Activated gamma-delta T cell (primary cell): ENCODE results near the gene PHKA2.
"Not testable (repeated sequence)": the region's sequence is repeated elsewhere in the genome, so short reads cannot be mapped to it uniquely, and the experiment has no call there.

Experiments used
- DNase-seq: peaks from one replicate; lab custom pipeline; 2025; lab: John Stamatoyannopoulos, UW
- total RNA-seq, 2 donors: gene quantifications; one replicate each; lab custom pipeline; 2026; lab: John Stamatoyannopoulos, UW

PHKA2 gene, protein sequence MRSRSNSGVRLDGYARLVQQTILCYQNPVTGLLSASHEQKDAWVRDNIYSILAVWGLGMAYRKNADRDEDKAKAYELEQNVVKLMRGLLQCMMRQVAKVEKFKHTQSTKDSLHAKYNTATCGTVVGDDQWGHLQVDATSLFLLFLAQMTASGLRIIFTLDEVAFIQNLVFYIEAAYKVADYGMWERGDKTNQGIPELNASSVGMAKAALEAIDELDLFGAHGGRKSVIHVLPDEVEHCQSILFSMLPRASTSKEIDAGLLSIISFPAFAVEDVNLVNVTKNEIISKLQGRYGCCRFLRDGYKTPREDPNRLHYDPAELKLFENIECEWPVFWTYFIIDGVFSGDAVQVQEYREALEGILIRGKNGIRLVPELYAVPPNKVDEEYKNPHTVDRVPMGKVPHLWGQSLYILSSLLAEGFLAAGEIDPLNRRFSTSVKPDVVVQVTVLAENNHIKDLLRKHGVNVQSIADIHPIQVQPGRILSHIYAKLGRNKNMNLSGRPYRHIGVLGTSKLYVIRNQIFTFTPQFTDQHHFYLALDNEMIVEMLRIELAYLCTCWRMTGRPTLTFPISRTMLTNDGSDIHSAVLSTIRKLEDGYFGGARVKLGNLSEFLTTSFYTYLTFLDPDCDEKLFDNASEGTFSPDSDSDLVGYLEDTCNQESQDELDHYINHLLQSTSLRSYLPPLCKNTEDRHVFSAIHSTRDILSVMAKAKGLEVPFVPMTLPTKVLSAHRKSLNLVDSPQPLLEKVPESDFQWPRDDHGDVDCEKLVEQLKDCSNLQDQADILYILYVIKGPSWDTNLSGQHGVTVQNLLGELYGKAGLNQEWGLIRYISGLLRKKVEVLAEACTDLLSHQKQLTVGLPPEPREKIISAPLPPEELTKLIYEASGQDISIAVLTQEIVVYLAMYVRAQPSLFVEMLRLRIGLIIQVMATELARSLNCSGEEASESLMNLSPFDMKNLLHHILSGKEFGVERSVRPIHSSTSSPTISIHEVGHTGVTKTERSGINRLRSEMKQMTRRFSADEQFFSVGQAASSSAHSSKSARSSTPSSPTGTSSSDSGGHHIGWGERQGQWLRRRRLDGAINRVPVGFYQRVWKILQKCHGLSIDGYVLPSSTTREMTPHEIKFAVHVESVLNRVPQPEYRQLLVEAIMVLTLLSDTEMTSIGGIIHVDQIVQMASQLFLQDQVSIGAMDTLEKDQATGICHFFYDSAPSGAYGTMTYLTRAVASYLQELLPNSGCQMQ
- 67.6 to 72.2 reads per million in 2 donors for total RNA-seq

DNA sequence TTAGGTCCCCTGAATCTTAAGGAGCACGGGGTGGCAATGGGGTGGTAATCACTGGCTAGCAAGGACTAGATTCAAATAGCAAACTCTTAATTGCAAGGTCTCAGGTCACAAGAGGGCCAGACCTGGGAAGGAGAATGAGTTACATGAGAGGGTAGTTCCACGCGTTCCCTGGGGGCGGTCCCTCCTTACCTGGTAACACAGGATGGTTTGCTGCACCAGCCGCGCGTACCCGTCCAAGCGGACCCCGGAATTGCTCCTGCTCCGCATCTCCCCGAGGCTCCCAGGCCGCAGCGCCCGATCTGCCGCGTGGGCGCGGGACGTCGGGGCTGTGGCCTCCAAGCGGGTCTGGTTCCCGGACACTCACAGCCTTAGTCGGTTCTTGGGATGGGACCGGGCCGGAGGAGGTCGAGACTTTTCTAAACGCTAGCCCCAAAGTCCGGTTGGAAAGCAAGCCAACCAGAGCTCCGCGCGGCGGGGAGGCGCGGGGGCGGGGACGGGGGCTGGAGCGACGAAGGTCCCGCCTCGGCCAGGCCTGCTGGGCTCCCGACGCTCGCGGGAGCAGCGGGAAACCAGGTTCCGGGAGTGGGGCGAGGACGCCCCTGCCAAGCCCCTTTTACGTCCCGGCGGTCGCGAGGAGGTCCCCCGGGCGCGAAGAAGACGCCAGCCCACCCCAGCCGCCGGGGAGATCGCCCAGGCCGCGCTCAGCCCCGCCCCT, at the start of gene PHKA2:
PHKA2 (minus strand) TSS at position 449 of the 715 bp plus-strand sequence; CDS start at position 267, 182 bp downstream.
- peak; percentile 26 for DNase-seq

DNA sequence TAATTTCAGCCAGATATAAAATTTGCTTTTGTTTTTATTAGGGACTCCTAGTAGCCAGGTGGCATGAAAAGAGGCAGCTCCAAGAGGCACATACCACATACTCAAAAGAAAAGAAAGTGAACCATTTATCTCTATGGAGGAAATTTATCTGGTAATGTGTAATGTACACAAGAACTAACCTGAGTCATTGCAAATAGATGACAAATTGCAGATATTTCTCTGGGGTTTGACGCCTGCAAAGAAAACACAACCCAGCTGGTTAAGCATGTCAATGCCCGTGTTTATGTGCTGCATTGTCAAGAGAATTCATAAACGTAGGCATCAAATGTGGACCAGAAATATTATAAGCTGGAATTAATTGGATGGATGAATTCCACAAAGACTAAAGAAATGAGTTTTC, 46.9 kb upstream of the PHKA2 start:
- no peak for DNase-seq

DNA sequence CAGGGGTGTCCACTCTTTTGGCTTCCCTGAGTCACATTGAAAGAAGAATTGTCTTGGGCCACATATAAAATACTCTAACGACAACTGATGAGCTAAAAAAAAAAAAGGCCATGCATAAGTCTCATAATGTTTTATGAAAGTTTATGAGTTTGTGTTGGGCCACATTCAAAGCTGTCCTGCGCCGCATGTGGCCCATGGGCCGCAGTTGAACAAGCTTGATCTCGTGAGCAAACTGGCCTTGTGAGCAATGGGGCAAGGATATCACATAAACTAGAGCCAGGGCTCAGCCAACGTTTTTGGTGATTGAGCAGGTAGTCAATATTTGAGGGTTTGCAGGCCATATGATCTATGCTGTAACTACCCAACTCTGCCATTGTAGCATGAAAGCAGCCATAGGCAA, 44.6 kb upstream of the PHKA2 start:
- DNase-seq, result no peak

DNA sequence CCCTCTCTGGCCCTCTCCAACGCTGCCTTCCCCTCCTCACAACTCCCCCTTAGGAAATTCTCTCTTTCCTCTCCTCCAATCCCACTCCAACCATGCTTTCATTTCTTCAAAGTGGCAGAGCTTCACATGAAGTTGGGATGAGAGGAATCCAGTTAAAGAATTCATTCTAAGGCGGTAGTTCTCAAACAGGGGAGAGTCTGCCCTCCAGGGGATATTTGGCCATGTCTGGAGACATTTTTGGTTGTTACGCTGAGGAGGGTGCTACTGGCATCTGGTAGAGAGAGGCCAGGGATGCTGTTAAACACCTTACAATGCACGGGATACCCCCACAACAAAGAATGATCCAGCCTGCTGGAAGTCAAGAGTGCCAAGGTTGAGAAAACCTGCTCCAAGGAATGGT, 40.5 kb upstream of the PHKA2 start:
- no peak for DNase-seq

DNA sequence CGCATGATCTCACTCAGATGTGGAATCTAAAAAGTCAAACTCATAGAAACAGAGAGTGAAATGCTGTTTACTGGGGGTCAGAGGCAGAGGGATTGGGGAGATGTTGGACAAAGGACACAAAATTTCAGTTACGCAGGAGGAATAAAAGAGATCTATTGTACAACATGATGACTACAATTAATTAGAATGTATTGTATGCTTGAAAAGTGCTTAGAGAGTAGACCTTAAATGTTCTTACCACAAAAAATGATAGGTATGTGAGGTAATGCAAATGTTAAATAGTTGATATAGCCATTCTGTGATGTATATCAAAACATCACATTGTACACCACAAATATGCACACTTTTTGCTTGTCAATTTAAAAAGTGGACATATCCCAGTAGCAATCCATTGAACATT, 36.1 kb upstream of the PHKA2 start:
- DNase-seq, result no peak

DNA sequence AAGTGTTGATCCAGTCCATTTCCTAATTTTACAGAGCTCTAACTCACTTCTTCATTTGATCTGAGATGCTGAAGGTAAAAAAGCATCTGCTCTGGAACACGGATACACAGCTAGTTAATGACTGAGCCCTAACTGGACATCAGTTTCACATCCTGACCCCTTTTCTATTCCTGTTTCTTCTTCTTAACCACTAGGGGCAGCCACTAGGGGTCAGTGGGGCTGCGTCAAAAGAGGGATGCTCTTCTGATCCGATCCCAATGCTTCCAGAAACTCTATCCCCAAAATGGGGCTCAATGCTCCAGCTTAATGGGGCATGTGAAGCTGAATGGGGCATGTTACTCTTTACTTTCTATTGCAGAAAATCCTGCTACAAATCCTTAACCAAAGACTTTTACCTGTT, 33.4 kb upstream of the PHKA2 start:
- no peak for DNase-seq

DNA sequence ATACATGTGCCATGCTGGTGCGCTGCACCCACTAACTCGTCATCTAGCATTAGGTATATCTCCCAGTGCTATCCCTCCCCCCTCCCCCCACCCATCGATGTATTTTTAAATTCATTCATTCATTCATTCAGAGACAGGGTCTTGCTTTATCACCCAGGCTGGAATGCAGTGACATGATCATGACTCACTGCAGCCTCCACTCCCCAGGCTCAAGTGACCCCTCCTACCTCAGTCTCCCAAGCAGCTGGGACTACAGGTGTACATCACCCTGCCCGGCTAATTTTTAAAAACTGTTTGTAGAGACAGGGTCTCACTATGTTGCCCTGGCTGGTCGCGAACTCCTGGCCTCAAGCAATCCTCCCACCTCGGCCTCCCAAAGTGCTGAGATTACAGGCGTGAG, 32.7 kb upstream of the PHKA2 start:
- DNase-seq, result not testable (repeated sequence)

DNA sequence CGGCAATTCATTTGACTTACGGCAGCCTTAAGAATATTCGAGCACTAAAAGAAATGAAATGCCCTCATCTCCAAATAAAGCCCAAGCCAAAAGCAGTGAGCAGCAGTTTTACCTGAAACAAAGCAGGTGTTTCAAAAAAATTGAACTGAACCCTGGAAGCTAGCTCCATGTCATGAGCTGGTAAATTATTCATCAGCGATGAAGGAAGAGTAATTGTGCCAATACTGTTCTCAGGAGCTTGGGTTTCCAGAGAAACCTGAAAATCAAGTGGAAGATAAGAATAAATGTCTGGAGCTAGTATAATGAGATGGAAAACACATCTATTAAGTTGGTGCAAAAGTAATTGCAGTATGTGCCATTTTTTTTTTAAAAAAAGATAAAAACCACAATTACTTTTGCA, 24.0 kb upstream of the PHKA2 start:
- DNase-seq, result no peak

DNA sequence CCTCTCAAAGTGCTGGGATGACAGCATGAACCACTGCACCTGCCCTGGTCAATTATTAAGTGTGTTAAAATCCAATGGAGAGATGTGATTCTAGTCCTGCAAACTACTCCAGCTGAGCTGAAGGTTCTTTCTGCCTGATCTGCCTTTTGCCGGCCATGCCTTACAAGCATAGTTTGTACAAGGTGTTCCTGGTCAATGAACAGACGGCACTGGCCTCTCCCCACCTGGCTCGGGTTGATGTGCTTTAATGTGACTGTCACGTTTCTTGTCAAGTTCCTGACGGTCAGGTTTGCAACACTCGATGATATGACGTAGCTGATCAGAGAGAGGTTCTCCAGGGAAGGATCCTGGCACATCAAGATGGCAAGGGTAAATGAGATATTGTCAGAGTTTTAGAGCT, 23.1 kb upstream of the PHKA2 start:
- no peak for DNase-seq

DNA sequence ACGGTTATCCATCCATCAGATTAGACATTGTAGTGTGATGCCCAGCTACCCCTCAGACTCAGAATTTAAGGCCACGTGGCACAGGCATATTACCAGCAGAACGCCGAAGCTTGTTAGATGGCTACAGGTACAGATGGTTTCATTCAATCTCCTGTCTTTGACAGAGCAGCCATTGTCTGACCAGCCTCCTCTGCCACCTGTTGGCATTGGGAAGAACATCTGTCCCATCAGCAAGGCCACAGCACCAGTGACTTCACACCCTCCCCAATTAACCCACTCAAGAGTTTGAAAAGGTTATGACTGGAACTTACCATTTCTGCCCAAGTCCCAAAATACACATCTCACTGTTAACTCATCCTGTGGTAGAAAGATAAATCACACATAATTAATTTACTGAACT, 22.0 kb upstream of the PHKA2 start:
- no peak for DNase-seq

DNA sequence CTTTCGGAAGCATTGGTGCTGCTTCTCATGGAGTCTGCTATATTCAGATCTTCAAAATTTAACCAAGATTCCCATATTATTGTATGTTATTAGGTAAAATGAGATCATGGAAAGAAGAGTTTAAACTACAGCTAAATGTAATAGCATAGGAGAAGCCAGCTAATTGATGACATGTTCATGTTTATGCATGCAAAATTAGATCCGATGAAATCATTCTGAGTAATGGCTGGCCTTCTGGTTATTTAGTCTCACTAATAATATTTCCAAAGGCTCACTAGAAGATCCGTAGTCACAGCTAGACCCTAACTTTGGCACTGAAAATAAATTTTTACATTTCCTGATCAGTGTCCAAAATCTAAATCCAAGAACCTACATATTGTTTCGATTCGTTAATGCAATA, 19.8 kb upstream of the PHKA2 start:
- DNase-seq, result no peak

DNA sequence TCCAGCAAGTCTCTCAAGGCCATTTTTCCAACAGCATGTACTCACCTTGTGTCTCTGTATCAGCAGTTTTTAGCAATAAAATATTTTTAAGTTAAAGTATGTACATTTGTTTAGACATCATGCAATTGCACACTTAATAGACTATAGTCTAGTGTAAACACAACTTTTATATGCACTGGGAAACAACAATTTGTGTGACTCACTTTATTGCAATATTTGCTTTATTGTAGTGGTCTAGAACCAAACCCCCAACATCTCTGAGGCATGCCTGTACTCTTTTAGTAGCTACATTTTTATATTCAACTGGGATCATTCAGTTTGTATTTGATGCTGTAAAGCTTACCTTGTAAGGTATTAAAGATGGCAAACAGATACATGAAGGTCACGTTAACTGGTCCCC, 14.7 kb upstream of the PHKA2 start:
- DNase-seq, result no peak

DNA sequence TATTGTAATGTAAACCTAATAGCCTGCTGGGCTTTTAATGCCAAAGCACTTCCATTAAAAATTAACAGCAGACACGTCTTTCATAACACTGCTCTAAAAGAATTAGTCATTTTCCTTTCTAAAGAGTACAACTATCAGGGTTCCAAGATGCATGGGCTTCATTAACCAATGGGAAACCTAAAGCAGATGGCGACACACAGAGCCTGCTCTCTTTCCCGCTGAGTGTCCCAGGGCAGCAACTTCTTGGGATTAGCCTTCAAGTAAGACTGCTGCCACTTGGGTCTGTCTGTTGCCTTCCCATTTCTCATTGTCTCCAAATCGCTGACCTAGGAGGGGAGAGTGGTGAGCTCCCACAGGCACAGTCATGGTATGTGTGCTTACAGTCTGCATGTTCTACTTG, 14.0 kb upstream of the PHKA2 start:
- DNase-seq, result no peak

DNA sequence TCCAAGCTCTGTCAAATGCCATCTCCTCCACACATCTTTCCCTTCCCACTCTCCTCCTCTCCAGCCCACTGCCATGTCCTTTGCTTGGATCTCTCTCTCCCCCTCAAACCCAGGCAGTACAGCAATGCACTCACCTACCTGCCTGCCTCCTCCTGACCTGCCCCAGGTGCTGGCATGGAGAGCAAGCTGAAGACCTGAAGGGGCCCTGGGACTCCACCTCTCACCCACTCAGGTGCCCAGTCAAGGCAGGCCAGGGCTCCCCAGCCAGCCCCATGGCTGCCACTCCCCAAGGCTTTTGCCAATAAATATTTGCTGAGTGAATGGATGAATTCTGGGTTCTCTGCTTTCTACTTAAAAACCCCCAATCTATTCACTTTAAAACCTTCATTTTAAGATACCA, 12.6 kb upstream of the PHKA2 start:
- DNase-seq, result no peak

DNA sequence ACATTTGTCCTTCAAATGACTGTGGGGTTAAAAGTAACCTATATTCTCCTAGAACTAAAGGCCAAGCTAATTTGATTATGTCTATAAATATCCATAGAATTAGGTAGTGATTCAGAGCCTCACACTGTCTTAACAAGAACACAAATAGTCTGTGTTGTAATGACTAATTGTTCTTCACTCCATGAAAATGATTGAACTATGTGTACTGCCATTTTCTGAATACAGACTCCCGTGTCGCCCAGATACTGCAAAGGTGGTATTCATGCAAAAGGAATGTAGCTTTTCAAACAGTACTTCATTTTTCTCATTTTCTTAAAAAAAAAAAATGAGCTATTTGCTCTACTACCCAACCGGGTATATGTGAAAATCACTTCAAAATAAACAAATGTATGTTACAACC, 11.3 kb upstream of the PHKA2 start:
- DNase-seq, result no peak

DNA sequence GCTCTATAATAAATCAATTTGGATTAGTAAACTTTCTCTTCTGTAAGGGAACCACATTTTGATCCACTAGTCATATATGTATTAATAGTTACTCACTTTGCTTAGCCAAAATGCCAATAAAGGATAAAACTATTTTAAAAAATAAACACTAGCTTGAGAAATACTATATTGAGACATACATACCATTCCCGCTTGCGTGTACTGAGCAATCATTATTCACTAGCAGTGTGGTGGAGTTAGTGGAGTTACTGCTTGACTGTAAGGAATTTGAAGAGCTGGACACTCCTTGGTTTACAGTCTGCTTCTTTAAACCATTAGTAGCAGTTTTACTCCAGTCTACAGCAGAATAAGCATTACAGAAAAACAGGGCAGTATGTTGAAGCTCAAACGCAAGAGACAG, 10.8 kb upstream of the PHKA2 start:
- DNase-seq, result no peak

DNA sequence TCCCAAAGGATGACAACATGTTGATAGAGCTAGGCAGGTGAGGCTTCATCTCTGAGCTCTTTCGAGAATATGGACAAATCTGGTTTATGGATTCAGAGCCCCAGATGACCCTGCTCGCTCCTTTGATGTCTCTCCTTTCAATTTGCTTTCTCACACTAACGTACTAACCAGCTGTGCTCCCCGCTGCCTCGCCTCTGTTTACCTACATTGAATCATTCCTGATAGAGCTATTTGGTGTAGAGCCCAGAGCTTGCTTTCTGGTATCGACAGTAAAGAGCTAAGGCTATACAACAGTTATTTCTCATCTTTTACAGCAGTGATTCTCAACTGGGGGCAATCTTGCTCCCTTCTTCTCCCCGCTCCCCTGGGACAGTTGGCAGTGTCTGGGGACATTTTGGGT, 8.9 kb upstream of the PHKA2 start:
- no peak for DNase-seq

DNA sequence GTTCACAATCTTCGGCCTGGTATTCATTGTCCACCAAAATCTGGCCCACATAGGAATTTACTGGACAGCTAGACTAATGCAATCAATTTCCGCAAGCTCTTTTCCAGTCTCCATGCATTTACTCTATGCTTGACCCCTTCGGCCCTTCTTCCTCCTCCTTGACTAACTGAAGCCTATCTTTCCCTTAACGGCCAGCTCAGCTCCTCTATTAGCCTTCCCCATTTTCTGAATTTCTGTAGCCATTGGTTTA, 1.2 kb upstream of the PHKA2 start:
- no peak for DNase-seq

DNA sequence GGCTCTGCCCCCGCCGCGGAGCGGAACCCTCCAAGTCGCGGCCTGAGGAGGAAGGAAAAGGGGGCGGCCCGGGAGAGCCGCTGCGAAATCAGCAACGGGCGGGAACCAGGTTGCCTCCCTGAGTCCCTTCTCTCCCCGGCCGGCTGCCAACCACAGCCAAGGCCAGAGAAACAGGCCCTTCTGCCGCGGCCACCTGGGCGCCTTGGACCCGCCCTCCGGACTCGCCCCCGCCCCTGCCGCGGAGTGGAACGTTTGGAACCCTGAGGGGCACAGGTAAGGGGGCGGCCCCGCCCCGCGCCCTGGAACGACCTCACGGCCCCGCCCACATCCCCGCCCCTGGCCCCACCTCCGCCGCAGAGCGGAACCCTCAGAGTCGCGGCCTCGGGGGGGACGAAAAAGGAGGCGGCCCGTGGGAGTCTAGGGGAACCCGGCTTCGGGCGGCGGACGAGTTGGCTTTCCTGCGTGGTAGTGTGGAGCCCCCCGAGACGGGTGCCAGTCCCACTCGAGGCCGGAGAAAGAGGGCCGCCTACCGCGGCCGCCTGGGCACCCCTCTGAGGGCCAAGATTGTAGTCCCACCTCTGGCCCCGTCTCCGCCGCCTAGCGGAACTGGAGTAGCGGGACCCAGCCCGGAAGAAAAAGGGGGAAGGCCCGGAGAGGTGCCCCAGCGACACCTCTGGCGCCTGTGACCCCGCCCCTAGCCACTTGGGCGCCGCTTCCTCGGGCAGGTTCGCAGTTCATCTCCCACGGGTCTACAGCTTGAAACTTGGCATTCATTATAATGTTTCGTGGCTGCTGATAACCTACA, 669 bp upstream of the PHKA2 start:
- peak; percentile 73 for DNase-seq

DNA sequence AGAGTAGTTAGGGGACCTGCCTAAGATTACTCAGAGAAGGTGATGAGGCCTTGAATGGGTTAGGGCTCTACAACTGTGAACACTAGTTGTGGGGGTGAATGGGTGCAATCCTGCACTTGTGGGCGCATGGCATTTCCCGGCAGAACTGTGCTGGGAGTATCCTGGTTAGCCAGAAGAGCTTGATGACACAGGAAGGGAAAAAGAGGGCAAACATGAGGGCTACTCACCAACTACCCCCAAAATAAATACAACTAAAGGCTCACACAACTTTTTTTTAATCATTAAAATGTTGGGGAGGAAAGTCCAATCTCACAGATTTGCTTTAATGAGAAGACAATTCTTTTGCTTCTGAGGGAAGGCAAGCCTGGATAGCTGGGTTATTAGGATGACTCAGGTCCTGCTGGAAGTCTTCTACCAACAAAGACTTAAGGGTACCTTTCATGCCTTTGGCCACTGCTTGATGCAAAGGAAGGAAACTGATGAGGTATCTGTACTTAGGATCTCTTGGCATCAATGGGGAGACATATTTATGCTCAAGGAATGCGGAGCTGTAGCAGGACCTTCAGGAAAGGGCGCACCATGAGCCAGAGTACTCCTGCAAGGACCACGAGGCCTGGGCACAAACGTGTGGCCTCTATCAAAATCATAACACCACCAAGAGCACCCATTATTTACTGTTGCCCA, 2.6 kb downstream of the PHKA2 start:
- no peak for DNase-seq

DNA sequence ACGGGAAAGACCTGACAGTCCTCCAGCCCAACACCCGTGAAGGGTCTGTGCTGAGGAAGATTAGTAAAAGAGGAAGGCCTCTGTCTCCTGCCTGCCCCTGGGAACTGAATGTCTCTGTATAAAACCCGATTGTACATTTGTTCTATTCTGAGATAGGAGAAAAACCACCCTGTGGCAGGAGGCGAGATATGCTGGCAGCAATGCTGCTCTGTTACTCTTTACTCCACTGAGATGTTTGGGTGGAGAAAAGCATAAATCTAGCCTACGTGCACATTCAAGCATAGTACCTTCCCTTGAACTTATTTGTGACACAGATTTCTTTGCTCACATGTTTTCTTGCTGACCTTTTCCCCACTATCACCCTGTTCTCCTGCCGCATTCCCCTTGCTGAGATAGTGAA, 3.7 kb downstream of the PHKA2 start:
- not testable (repeated sequence) for DNase-seq
